ENCODE measurements around the gene BTBD2.

DNA sequence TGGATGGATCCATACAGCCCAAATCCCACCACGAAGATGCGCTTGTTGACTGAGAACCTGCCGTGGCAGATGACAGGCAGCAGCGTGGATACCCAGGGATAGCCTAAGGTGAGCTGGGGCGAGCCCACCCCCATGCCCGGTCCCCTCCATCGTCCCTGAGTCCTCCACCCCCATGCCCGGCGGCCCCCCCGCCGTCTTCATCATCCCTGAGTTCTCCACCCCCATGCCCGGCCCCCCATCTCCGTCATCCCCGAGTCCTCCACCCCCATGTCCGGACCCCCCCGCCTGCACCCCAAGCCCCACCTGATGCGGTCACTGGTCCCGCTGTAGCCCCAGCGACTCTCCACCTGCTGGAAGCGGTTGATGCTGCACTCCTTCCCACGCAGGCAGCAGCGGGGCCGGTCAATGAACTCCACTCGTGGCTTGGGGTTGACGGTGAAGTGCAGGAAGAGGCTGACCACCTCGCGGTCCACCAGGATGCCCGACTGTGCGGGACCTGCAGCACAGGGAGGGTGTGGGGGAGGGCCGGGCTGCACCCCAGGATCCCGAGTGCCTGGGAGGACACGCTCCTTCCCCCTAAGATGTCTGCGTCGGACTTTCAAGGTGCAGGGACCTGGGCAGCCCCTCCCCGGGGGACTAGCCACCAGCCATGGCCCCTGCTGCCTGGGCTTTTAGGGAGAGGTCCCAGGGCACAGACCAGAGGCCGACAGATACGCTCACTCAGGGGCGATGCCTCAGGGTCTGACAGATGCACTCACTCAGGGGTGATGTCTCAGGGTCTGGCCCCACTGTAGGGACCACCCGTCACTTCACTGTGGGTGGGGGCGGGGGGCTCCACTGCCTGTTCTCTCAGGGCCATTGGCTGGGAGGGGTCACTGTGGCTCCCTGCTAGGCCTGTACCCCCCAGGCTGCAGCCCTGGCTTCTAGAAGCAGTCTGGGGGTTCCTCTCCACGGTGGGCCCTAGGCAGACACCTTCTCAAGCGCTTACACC is 28.0 kb downstream of the BTBD2 start:
- TF ChIP-seq EP300 (conservative IDR thresholded peaks at IDR 0.05; ENCODE audit: poor library complexity, severe bottlenecking) (no peak), SMC3 (conservative IDR thresholded peaks at IDR 0.05; ENCODE audit: poor library complexity) (no peak), RAD21 (conservative IDR thresholded peaks at IDR 0.05) (no peak)
- TF ChIP-seq, protein P1, sequence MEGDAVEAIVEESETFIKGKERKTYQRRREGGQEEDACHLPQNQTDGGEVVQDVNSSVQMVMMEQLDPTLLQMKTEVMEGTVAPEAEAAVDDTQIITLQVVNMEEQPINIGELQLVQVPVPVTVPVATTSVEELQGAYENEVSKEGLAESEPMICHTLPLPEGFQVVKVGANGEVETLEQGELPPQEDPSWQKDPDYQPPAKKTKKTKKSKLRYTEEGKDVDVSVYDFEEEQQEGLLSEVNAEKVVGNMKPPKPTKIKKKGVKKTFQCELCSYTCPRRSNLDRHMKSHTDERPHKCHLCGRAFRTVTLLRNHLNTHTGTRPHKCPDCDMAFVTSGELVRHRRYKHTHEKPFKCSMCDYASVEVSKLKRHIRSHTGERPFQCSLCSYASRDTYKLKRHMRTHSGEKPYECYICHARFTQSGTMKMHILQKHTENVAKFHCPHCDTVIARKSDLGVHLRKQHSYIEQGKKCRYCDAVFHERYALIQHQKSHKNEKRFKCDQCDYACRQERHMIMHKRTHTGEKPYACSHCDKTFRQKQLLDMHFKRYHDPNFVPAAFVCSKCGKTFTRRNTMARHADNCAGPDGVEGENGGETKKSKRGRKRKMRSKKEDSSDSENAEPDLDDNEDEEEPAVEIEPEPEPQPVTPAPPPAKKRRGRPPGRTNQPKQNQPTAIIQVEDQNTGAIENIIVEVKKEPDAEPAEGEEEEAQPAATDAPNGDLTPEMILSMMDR (IDR thresholded peaks at IDR 0.05; ENCODE audit: poor library complexity, severe bottlenecking) = no peak
- TF ChIP-seq, protein P2, sequence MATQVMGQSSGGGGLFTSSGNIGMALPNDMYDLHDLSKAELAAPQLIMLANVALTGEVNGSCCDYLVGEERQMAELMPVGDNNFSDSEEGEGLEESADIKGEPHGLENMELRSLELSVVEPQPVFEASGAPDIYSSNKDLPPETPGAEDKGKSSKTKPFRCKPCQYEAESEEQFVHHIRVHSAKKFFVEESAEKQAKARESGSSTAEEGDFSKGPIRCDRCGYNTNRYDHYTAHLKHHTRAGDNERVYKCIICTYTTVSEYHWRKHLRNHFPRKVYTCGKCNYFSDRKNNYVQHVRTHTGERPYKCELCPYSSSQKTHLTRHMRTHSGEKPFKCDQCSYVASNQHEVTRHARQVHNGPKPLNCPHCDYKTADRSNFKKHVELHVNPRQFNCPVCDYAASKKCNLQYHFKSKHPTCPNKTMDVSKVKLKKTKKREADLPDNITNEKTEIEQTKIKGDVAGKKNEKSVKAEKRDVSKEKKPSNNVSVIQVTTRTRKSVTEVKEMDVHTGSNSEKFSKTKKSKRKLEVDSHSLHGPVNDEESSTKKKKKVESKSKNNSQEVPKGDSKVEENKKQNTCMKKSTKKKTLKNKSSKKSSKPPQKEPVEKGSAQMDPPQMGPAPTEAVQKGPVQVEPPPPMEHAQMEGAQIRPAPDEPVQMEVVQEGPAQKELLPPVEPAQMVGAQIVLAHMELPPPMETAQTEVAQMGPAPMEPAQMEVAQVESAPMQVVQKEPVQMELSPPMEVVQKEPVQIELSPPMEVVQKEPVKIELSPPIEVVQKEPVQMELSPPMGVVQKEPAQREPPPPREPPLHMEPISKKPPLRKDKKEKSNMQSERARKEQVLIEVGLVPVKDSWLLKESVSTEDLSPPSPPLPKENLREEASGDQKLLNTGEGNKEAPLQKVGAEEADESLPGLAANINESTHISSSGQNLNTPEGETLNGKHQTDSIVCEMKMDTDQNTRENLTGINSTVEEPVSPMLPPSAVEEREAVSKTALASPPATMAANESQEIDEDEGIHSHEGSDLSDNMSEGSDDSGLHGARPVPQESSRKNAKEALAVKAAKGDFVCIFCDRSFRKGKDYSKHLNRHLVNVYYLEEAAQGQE (IDR thresholded peaks at IDR 0.05; ENCODE audit: borderline replicate concordance) = no peak

Measured in neural cell (in vitro differentiated cells).